Left ventricle myocardium inferior (tissue), 1 donor: ENCODE results near the gene ISG20. TPM values are rescaled to one million over a fixed set of nuclear protein-coding genes. Genes with fewer than 3 reads are reported as not detected.

ENCODE experiments used
- DNase-seq: peaks from one replicate; pipeline ENCODE4 v3.0.0-alpha.2; 2020
- H3K27ac ChIP-seq: fragments of 200-600 bp; replicated peaks from 2 replicates; pipeline ENCODE4 v1.8.0; 2021
- H3K27me3 ChIP-seq: fragments of 200-600 bp; 2 replicates; pipeline ENCODE4 v1.8.0; 2021; ENCODE audit warnings: low read depth
- H3K36me3 ChIP-seq: fragments of 200-600 bp; 2 replicates; pipeline ENCODE4 v1.8.0; 2021
- H3K4me1 ChIP-seq: fragments of 200-600 bp; 2 replicates; pipeline ENCODE4 v1.8.0; 2021
- H3K4me3 ChIP-seq: fragments of 200-600 bp; 2 replicates; pipeline ENCODE4 v1.8.0; 2021; ENCODE audit warnings: mild to moderate bottlenecking, moderate library complexity
- H3K9me3 ChIP-seq: fragments of 200-600 bp; replicated peaks from 2 replicates; pipeline ENCODE4 v1.8.0; 2021
- CTCF ChIP-seq: fragments of 200-600 bp; IDR thresholded peaks from 2 replicates; pipeline ENCODE4 v1.8.0; 2021; ENCODE audit warnings: antibody characterized with exemption, mild to moderate bottlenecking, borderline replicate concordance
- intact Hi-C: fragments of 100-400 bp; cut with micrococcal nuclease; formaldehyde crosslinking; loops from one replicate; pipeline ENCODE4 v1.11.0; 2022
- total RNA-seq: library from RNA; stranded (reverse); fragmentation: NEBNext Ultra II Directional; extraction: Animal tissue kit (Norgen Biotek cat#: 25700); gene quantifications from one replicate; pipeline ENCODE4 v1.2.1, GENCODE V29; 2021
- donor health status: DM: no; HTN: yes; CAD: no; lungs with severe emphysema.

Gene ISG20
- total RNA-seq, 1 donor from 2014 or later = 3.1 TPM

- Histone ChIP-seq H3K4me1 (peaks cover 29% of the 10 kb centered on the region), H3K27me3 (no peaks in the 10 kb centered on the region), H3K27ac (no peak overlapping the region), H3K4me3 (no peak overlapping the region), H3K9me3 (no peaks in the 10 kb centered on the region), H3K36me3 (no peaks in the 10 kb centered on the region)
- no peak for DNase-seq
- intact Hi-C loops = no loop called here
- no peak for TF ChIP-seq CTCF
These were observed 5.9 kb downstream of the ISG20 start for GRCh38 chr15:88644741-88645140.

GRCh38 chr15:88645171-88646087 is 6.6 kb downstream of the ISG20 start:
- no peaks in the 10 kb centered on the region for H3K9me3 ChIP-seq
- no peaks in the 10 kb centered on the region for H3K36me3 ChIP-seq
- TF ChIP-seq CTCF = no peak
- no peaks in the 10 kb centered on the region for H3K27me3 ChIP-seq
- DNase-seq = no peak
- no peak overlapping the region for H3K4me3 ChIP-seq
- H3K4me1 ChIP-seq = peaks cover 28% of the 10 kb centered on the region
- intact Hi-C loops = no loop called here
- H3K27ac ChIP-seq = no peak overlapping the region

DNA sequence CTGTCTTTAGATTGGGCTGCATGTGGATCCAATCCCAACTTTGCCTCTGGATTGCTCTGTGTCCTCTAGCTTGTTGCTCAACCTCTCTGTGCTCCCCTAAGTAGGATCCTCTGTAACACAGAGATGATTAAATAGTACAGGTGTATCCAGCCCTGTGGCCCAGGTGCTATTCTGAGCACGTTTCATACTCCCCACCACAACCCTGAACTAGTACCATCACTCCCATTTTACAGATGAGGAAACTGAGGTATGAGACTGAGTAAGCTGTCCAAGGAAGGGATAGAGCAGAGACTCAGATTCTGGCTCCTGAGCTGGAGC is 7.2 kb downstream of the ISG20 start:
- TF ChIP-seq CTCF = no peak
- H3K27ac ChIP-seq = no peak overlapping the region
- peaks cover 27% of the 10 kb centered on the region for H3K4me1 ChIP-seq
- no peaks in the 10 kb centered on the region for H3K9me3 ChIP-seq
- no peak for DNase-seq
- intact Hi-C loops = no loop called here
- H3K4me3 ChIP-seq = no peak overlapping the region
- no peaks in the 10 kb centered on the region for H3K36me3 ChIP-seq
- no peaks in the 10 kb centered on the region for H3K27me3 ChIP-seq

DNA sequence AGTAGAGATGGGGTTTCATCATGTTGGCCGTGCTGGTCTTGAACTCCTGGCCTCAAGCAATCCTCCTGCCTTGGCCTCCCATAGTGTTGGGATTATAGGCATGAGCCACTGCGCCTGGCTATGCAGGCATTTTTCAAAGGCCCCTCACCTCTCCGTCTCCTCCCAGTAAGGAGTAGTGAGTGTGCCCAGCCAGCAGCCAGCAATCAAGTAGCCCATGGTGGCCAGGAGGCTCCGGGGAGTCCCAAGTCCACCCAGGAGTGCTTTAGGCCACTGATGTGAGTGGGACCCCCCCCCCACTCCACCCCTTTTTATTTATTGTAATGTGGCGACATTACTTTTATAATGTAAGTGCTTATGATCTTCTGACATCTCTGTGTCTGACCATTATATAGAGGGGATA is 8.1 kb downstream of the ISG20 start:
- peaks cover 27% of the 10 kb centered on the region for H3K4me1 ChIP-seq
- H3K9me3 ChIP-seq = no peaks in the 10 kb centered on the region
- intact Hi-C loops = no loop called here
- DNase-seq = no peak
- no peak for TF ChIP-seq CTCF
- no peak overlapping the region for H3K27ac ChIP-seq
- H3K27me3 ChIP-seq = no peaks in the 10 kb centered on the region
- no peaks in the 10 kb centered on the region for H3K36me3 ChIP-seq
- no peak overlapping the region for H3K4me3 ChIP-seq

GRCh38 chr15:88647351-88648105 is 8.7 kb downstream of the ISG20 start:
- Histone ChIP-seq H3K9me3 (no peaks in the 10 kb centered on the region), H3K36me3 (no peaks in the 10 kb centered on the region), H3K4me3 (no peak overlapping the region), H3K4me1 (peaks cover 27% of the 10 kb centered on the region), H3K27ac (no peak overlapping the region), H3K27me3 (no peaks in the 10 kb centered on the region)
- DNase-seq = no peak
- TF ChIP-seq CTCF = no peak
- intact Hi-C loops = no loop called here
